Ishikawa (cell line): ENCODE measurements around the gene TRIP12.

ENCODE experiments used
- CEBPB ChIP-seq: IDR thresholded peaks from 2 replicates; pipeline ENCODE4 v1.6.1; 2012
- CREB1 ChIP-seq: IDR thresholded peaks from 2 replicates; pipeline ENCODE4 v1.6.1; 2012; ENCODE audit warnings: low read depth
- EGR1 ChIP-seq: IDR thresholded peaks from 2 replicates; pipeline ENCODE4 v1.6.1; 2012
- EP300 ChIP-seq: IDR thresholded peaks from 2 replicates; pipeline ENCODE4 v1.6.1; 2012; ENCODE audit warnings: borderline replicate concordance
- FOXM1 ChIP-seq: IDR thresholded peaks from 2 replicates; pipeline ENCODE4 v1.6.1; 2012; ENCODE audit warnings: low read depth, borderline replicate concordance
- RAD21 ChIP-seq: IDR thresholded peaks from 2 replicates; pipeline ENCODE4 v1.6.1; 2012; ENCODE audit warnings: low read depth
- TCF12 ChIP-seq: IDR thresholded peaks from 2 replicates; pipeline ENCODE4 v1.6.1; 2012; ENCODE audit warnings: low read depth
- YY1 ChIP-seq: IDR thresholded peaks from 2 replicates; pipeline ENCODE4 v1.6.1; 2012; ENCODE audit warnings: low read depth
- ZBTB7A ChIP-seq: IDR thresholded peaks from 2 replicates; pipeline ENCODE4 v1.6.1; 2012; ENCODE audit warnings: low read depth
- TF ChIP-seq, protein P1 (sequence below): IDR thresholded peaks from 2 replicates; pipeline ENCODE4 v1.6.1; 2012; ENCODE audit warnings: low read depth, mild to moderate bottlenecking
- TF ChIP-seq, protein P2 (sequence below): IDR thresholded peaks from 2 replicates; pipeline ENCODE4 v1.6.1; 2012
- TF ChIP-seq, protein P3 (sequence below): IDR thresholded peaks from 2 replicates; pipeline ENCODE4 v1.6.1; 2012

DNA sequence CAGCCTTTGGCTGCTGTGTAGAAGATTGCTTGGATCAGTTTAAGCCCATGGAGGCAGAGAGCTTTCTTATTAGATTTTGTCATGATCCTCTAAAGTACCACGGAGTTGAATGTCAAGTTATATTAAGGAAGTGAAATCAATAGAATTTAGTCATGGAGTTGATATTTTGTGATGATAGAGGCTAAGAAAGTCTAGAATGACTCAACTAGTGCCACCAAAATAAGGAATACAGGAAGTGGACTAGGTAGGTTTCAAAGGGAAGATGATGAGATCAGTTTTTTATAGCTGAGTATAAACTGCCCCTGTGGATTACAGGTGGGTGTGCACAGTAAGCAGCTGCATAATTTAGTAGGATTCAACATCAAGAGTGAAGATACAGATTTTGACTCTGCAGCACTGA lies 25.7 kb upstream of the TRIP12 start:
- TF ChIP-seq EP300: no peak
- TF ChIP-seq, protein P1, sequence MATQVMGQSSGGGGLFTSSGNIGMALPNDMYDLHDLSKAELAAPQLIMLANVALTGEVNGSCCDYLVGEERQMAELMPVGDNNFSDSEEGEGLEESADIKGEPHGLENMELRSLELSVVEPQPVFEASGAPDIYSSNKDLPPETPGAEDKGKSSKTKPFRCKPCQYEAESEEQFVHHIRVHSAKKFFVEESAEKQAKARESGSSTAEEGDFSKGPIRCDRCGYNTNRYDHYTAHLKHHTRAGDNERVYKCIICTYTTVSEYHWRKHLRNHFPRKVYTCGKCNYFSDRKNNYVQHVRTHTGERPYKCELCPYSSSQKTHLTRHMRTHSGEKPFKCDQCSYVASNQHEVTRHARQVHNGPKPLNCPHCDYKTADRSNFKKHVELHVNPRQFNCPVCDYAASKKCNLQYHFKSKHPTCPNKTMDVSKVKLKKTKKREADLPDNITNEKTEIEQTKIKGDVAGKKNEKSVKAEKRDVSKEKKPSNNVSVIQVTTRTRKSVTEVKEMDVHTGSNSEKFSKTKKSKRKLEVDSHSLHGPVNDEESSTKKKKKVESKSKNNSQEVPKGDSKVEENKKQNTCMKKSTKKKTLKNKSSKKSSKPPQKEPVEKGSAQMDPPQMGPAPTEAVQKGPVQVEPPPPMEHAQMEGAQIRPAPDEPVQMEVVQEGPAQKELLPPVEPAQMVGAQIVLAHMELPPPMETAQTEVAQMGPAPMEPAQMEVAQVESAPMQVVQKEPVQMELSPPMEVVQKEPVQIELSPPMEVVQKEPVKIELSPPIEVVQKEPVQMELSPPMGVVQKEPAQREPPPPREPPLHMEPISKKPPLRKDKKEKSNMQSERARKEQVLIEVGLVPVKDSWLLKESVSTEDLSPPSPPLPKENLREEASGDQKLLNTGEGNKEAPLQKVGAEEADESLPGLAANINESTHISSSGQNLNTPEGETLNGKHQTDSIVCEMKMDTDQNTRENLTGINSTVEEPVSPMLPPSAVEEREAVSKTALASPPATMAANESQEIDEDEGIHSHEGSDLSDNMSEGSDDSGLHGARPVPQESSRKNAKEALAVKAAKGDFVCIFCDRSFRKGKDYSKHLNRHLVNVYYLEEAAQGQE: no peak
- TF ChIP-seq CREB1: no peak
- no peak for TF ChIP-seq YY1
- no peak for TF ChIP-seq EGR1
- TF ChIP-seq CEBPB: no peak
- TF ChIP-seq RAD21: no peak
- no peak for TF ChIP-seq FOXM1
- TF ChIP-seq, protein P2, sequence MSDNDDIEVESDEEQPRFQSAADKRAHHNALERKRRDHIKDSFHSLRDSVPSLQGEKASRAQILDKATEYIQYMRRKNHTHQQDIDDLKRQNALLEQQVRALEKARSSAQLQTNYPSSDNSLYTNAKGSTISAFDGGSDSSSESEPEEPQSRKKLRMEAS: no peak
- TF ChIP-seq, protein P3, sequence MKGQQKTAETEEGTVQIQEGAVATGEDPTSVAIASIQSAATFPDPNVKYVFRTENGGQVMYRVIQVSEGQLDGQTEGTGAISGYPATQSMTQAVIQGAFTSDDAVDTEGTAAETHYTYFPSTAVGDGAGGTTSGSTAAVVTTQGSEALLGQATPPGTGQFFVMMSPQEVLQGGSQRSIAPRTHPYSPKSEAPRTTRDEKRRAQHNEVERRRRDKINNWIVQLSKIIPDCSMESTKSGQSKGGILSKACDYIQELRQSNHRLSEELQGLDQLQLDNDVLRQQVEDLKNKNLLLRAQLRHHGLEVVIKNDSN: no peak
- TF ChIP-seq ZBTB7A: no peak
- TF ChIP-seq TCF12: no peak
